Suprapubic skin (tissue), 4 donors: ENCODE results near the gene SF3A2. TPM values are rescaled to one million over a fixed set of nuclear protein-coding genes. Genes with fewer than 3 reads are reported as not detected.

Experiments
- DNase-seq, 2 donors: peaks; one replicate each; pipeline ENCODE4 v3.0.0-alpha.2; 2019; ENCODE audit warnings: low spot score in 2 of 2
- H3K27ac ChIP-seq: fragments of 200-600 bp; sonication (generic); one replicate; pipeline ENCODE4 v1.5.1; 2019
- H3K27me3 ChIP-seq: fragments of 200-600 bp; sonication (generic); one replicate; pipeline ENCODE4 v1.5.1; 2019
- H3K36me3 ChIP-seq: fragments of 200-600 bp; sonication (generic); one replicate; pipeline ENCODE4 v1.5.1; 2019
- H3K4me1 ChIP-seq: fragments of 200-600 bp; sonication (generic); one replicate; pipeline ENCODE4 v1.5.1; 2019
- H3K4me3 ChIP-seq: fragments of 200-600 bp; sonication (generic); one replicate; pipeline ENCODE4 v1.5.1; 2019; ENCODE audit warnings: mild to moderate bottlenecking
- H3K9me3 ChIP-seq: fragments of 200-600 bp; sonication (generic); one replicate; pipeline ENCODE4 v1.5.1; 2019
- CTCF ChIP-seq, 2 donors: fragments of 200-600 bp in 1 of 2; fragments of 450-650 bp in 1 of 2; sonication (generic) in 1 of 2; IDR thresholded peaks; one replicate each; pipeline ENCODE4 v1.5.1; 2016 to 2019; ENCODE audit warnings: antibody characterized with exemption in 2 of 2, mild to moderate bottlenecking in 1 of 2, moderate library complexity in 1 of 2
- EP300 ChIP-seq: sonication (generic); formaldehyde crosslinking; IDR thresholded peaks from one replicate; pipeline ENCODE4 v1.6.1; 2017; ENCODE audit warnings: antibody characterized with exemption
- POLR2A ChIP-seq, 2 donors: fragments of 450-650 bp; IDR thresholded peaks; one replicate each; pipeline ENCODE4 v1.6.1; 2017; ENCODE audit warnings: antibody characterized with exemption in 2 of 2, mild to moderate bottlenecking in 2 of 2, moderate library complexity in 2 of 2
- POLR2AphosphoS5 ChIP-seq, 3 donors: sonication (generic); formaldehyde crosslinking; IDR thresholded peaks; one replicate each; pipeline ENCODE4 v1.6.1; 2017; ENCODE audit warnings: antibody characterized with exemption in 3 of 3
- WGBS: methylation state at CpG from one replicate; pipeline ENCODE4 v1.1.5; 2018; 5-methylcytosine and 5-hydroxymethylcytosine counted together
- total RNA-seq, 4 donors: library from RNA; depleted of rRNA; stranded (reverse); fragments of >200 nt; gene quantifications; one replicate each; pipeline ENCODE4 v1.1.0, GENCODE V29; 2016

SF3A2 gene
- total RNA-seq, 4 donors from 2014 or later = 48.0 to 103 (median 64.8) TPM

GRCh38 chr19:2249880-2250765, 13.5 kb downstream of the SF3A2 start:
- no peak for DNase-seq
- H3K36me3 ChIP-seq = peaks cover 41% of the 10 kb centered on the region
- no peak overlapping the region for H3K27ac ChIP-seq
- H3K4me1 ChIP-seq = peaks cover 44% of the 10 kb centered on the region
- H3K9me3 ChIP-seq = no peaks in the 10 kb centered on the region
- no peak overlapping the region for H3K4me3 ChIP-seq
- 32% methylated on average over 18 of the region's 43 CpGs for WGBS
- peaks cover 51% of the 10 kb centered on the region for H3K27me3 ChIP-seq
- TF ChIP-seq CTCF (IDR thresholded peaks at IDR 0.05) = no peak
- no peak for TF ChIP-seq POLR2AphosphoS5 (IDR thresholded peaks at IDR 0.05)
- no peak for TF ChIP-seq POLR2A (IDR thresholded peaks at IDR 0.05)
- TF ChIP-seq EP300 = no peak

GRCh38 chr19:2250766-2251105, 14.1 kb downstream of the SF3A2 start:
- DNase-seq = no peak
- TF ChIP-seq POLR2AphosphoS5 (IDR thresholded peaks at IDR 0.05) (no peak), CTCF (IDR thresholded peaks at IDR 0.05) (no peak), EP300 (no peak), POLR2A (IDR thresholded peaks at IDR 0.05) (no peak)
- peaks cover 51% of the 10 kb centered on the region for H3K27me3 ChIP-seq
- H3K36me3 ChIP-seq = peaks cover 35% of the 10 kb centered on the region
- peaks cover 44% of the 10 kb centered on the region for H3K4me1 ChIP-seq
- H3K27ac ChIP-seq = no peak overlapping the region
- no peaks in the 10 kb centered on the region for H3K9me3 ChIP-seq
- WGBS = no CpG with 5 or more reads among the region's 40 CpGs
- H3K4me3 ChIP-seq = peak overlapping the region; percentile 37

GRCh38 chr19:2251106-2252054, 14.8 kb downstream of the SF3A2 start:
- peaks cover 44% of the 10 kb centered on the region for H3K4me1 ChIP-seq
- 12% methylated on average over 5 of the region's 125 CpGs for WGBS
- no peak overlapping the region for H3K27ac ChIP-seq
- H3K27me3 ChIP-seq = peaks cover 51% of the 10 kb centered on the region
- no peak for DNase-seq
- H3K4me3 ChIP-seq = peak overlapping the region; percentile 37
- TF ChIP-seq POLR2AphosphoS5 (IDR thresholded peaks at IDR 0.05) (no peak), CTCF (IDR thresholded peaks at IDR 0.05) (no peak), POLR2A (IDR thresholded peaks at IDR 0.05) (no peak), EP300 (no peak)
- peaks cover 29% of the 10 kb centered on the region for H3K36me3 ChIP-seq
- no peaks in the 10 kb centered on the region for H3K9me3 ChIP-seq

GRCh38 chr19:2252055-2252796, 15.6 kb downstream of the SF3A2 start:
- Histone ChIP-seq H3K4me1 (peaks cover 44% of the 10 kb centered on the region), H3K27ac (no peak overlapping the region), H3K36me3 (peaks cover 20% of the 10 kb centered on the region), H3K9me3 (no peaks in the 10 kb centered on the region), H3K27me3 (peaks cover 51% of the 10 kb centered on the region), H3K4me3 (peak overlapping the region; percentile 37)
- DNase-seq = no peak
- TF ChIP-seq EP300 = no peak
- TF ChIP-seq CTCF (IDR thresholded peaks at IDR 0.05) = no peak
- no peak for TF ChIP-seq POLR2A (IDR thresholded peaks at IDR 0.05)
- TF ChIP-seq POLR2AphosphoS5 (IDR thresholded peaks at IDR 0.05) = no peak
- 8% methylated on average over 53 of the region's 74 CpGs for WGBS
